ENCODE data around the gene SAE1. TPM values are rescaled to one million over a fixed set of nuclear protein-coding genes. Genes with fewer than 3 reads are reported as not detected.

The SAE1 gene
- total RNA-seq, 1 experiment from 2014 or later, result 234 TPM

GRCh38 chr19:47226426-47227351, 96.1 kb downstream of the SAE1 start:
- H3K79me2 ChIP-seq (ENCODE audit: insufficient read depth, low read length), result peaks cover 2% of the 10 kb centered on the region; the same call in 1 of the 2 replicates
- peak overlapping the region in 1 of 2 experiments; percentile 82; a peak in 4 of 5 replicates for H3K4me3 Mint-ChIP-seq

More at GRCh38 chr19:47226426-47227351, 96.1 kb downstream of the SAE1 start:
- Histone ChIP-seq H4K91ac (ENCODE audit: insufficient read length, low read depth, low read length) (peak overlapping the region; percentile 79), H2BK20ac (ENCODE audit: low read depth, low read length, poor library complexity, severe bottlenecking) (no peak overlapping the region), H2AK5ac (ENCODE audit: insufficient read length, low read length) (no peak overlapping the region), H3K14ac (ENCODE audit: insufficient read depth, low read length) (peak overlapping the region; percentile 85), H3K23ac (ENCODE audit: insufficient read length, low read depth, low read length) (no peak overlapping the region), H3K56ac (ENCODE audit: insufficient read length, low read depth, low read length) (no peak overlapping the region), H2BK120ac (ENCODE audit: low read depth, low read length, poor library complexity, severe bottlenecking) (peak overlapping the region; percentile 49), H3T11ph (ENCODE audit: low read length) (no peak overlapping the region), H4K8ac (replicated peaks; ENCODE audit: insufficient read length, low read depth, low read length) (no peak overlapping the region), H2AFZ (ENCODE audit: low read length) (no peak overlapping the region), H3K4ac (ENCODE audit: low read depth, low read length) (peak overlapping the region; percentile 74), H2BK12ac (ENCODE audit: insufficient read length, low read depth, low read length) (no peak overlapping the region), H3K4me2 (ENCODE audit: insufficient read depth, insufficient read length, low read length) (peak overlapping the region; percentile 48), H3K9me3 (ENCODE audit: control insufficient read depth, low read depth, low read length) (no peaks in the 10 kb centered on the region), H3K79me1 (ENCODE audit: insufficient read depth, low read depth, low read length, poor library complexity, severe bottlenecking) (no peaks in the 10 kb centered on the region), H3K27ac (ENCODE audit: insufficient read length, low read depth, low read length) (peak overlapping the region; percentile 36), H2BK15ac (ENCODE audit: low read depth, low read length) (no peak overlapping the region; the same call in 1 of the 2 replicates), H3K27me3 (ENCODE audit: insufficient read depth, low read length) (no peaks in the 10 kb centered on the region), H3K18ac (ENCODE audit: insufficient read length, low read depth, low read length) (peak overlapping the region; percentile 79), H2BK5ac (ENCODE audit: insufficient read length, low read length) (no peak overlapping the region), H3K4me1 (ENCODE audit: insufficient read depth, low read length) (peaks cover 2% of the 10 kb centered on the region; the same call in 1 of the 2 replicates), H3K23me2 (ENCODE audit: insufficient read length, low read depth, low read length, poor library complexity, severe bottlenecking) (peaks cover 30% of the 10 kb centered on the region), H4K20me1 (ENCODE audit: control insufficient read depth, insufficient read depth, insufficient read length) (peaks cover 4% of the 10 kb centered on the region), H3K9ac (ENCODE audit: extremely low read depth, insufficient read length, low read length) (peak overlapping the region; percentile 51), H4K5ac (ENCODE audit: insufficient read length, low read depth, low read length) (no peak overlapping the region)
- Mint-ChIP-seq H3K27me3 (ENCODE audit: low read depth) (no peaks in the 10 kb centered on the region), H3K36me3 (ENCODE audit: insufficient read depth in 1 of 3, low read depth in 3 of 3) (peaks cover 0 to 18% (median 8%) of the 10 kb centered on the region in 3 experiments; a peak in 5 of 7 replicates), H3K4me1 (peaks cover 15 to 24% of the 10 kb centered on the region in 2 experiments), H3K27ac (peak overlapping the region; percentile 92 to 98 (median 97); a peak in 6 of 7 replicates), H3K9me3 (no peaks in the 10 kb centered on the region; a peak in 1 of 5 replicates)
- peak; percentile 75 for DNase-seq
- no peak for TF ChIP-seq CTCF (conservative IDR thresholded peaks at IDR 0.05)
- WGBS (ENCODE audit: extremely low coverage, insufficient read length, low lambda C conversion rate), result no CpG with 5 or more reads among the region's 56 CpGs

All from H9 (cell line).